SK-N-SH treated with all-trans-retinoic acid at 6 μM for 48 hours (cell line): Measurements from ENCODE around the gene RDH11.

Experiments
- ATAC-seq: fragments of 200-7000 bp; cut with Tn5 transposase; 3 replicates; pipeline ENCODE4 v1.9.1; 2020; ENCODE audit warnings: mild to moderate bottlenecking, moderate library complexity
- ARNTL ChIP-seq: fragments of 450-650 bp; formaldehyde crosslinking; IDR thresholded peaks from 2 replicates; pipeline ENCODE4 v1.5.0; 2020; ENCODE audit warnings: low read depth, mild to moderate bottlenecking, moderate library complexity, borderline replicate concordance
- BACH2 ChIP-seq: fragments of 250-450 bp; sonication (Bioruptor Pico); IDR thresholded peaks from 2 replicates; pipeline ENCODE4 v1.9.0; 2021; ENCODE audit warnings: mild to moderate bottlenecking, borderline replicate concordance
- CREB5 ChIP-seq: fragments of 250-450 bp; sonication (Bioruptor Pico); IDR thresholded peaks from 2 replicates; pipeline ENCODE4 v1.5.1; 2020; ENCODE audit warnings: low read depth, mild to moderate bottlenecking, moderate library complexity
- CSDC2 ChIP-seq: fragments of 250-450 bp; sonication (Bioruptor Pico); IDR thresholded peaks from 2 replicates; pipeline ENCODE4 v1.5.0; 2020; ENCODE audit warnings: mild to moderate bottlenecking, moderate library complexity
- ESRRG ChIP-seq: fragments of 250-450 bp; sonication (Bioruptor Pico); IDR thresholded peaks from 2 replicates; pipeline ENCODE4 v1.6.1; 2021; ENCODE audit warnings: mild to moderate bottlenecking
- GLIS3 ChIP-seq: fragments of 250-450 bp; sonication (Bioruptor Pico); IDR thresholded peaks from 2 replicates; pipeline ENCODE4 v1.5.0; 2020; ENCODE audit warnings: mild to moderate bottlenecking, moderate library complexity
- ISL1 ChIP-seq: fragments of 250-450 bp; sonication (Bioruptor Pico); IDR thresholded peaks from 2 replicates; pipeline ENCODE4 v2.1.2; 2022; ENCODE audit warnings: mild to moderate bottlenecking, moderate library complexity
- OSR1 ChIP-seq: fragments of 250-450 bp; sonication (Bioruptor Pico); IDR thresholded peaks from 2 replicates; pipeline ENCODE4 v1.8.0; 2022; ENCODE audit warnings: moderate library complexity, mild to moderate bottlenecking, inconsistent platforms
- PPARA ChIP-seq: fragments of 250-450 bp; sonication (Bioruptor Pico); IDR thresholded peaks from 2 replicates; pipeline ENCODE4 v1.5.0; 2020; ENCODE audit warnings: mild to moderate bottlenecking, borderline replicate concordance
- TCF4 ChIP-seq: fragments of 250-450 bp; sonication (Bioruptor Pico); IDR thresholded peaks from 2 replicates; pipeline ENCODE4 v1.8.0; 2021; ENCODE audit warnings: mild to moderate bottlenecking, moderate library complexity, borderline replicate concordance
- TOX ChIP-seq: fragments of 250-450 bp; sonication (Bioruptor Pico); IDR thresholded peaks from 2 replicates; pipeline ENCODE4 v1.8.0; 2021; ENCODE audit warnings: mild to moderate bottlenecking, moderate library complexity, borderline replicate concordance
- TSHZ2 ChIP-seq: fragments of 250-450 bp; sonication (Bioruptor Pico); IDR thresholded peaks from 2 replicates; pipeline ENCODE4 v1.5.0; 2020; ENCODE audit warnings: mild to moderate bottlenecking, moderate library complexity
- ZC3H10 ChIP-seq: fragments of 250-450 bp; sonication (Bioruptor Pico); IDR thresholded peaks from 2 replicates; pipeline ENCODE4 v1.5.1; 2021; ENCODE audit warnings: mild to moderate bottlenecking, moderate library complexity
- ZFP3 ChIP-seq: fragments of 250-450 bp; sonication (Bioruptor Pico); IDR thresholded peaks from 2 replicates; pipeline ENCODE4 v1.5.0; 2020; ENCODE audit warnings: mild to moderate bottlenecking, moderate library complexity
- ZFP30 ChIP-seq: fragments of 450-650 bp; formaldehyde crosslinking; IDR thresholded peaks from 2 replicates; pipeline ENCODE4 v1.5.0; 2022; ENCODE audit warnings: mild to moderate bottlenecking, moderate library complexity
- ZNF565 ChIP-seq: fragments of 450-650 bp; formaldehyde crosslinking; conservative IDR thresholded peaks from 2 replicates; pipeline ENCODE4 v1.5.0; 2020; ENCODE audit warnings: low read depth, mild to moderate bottlenecking, moderate library complexity
- ZNF70 ChIP-seq: fragments of 450-650 bp; formaldehyde crosslinking; IDR thresholded peaks from 2 replicates; pipeline ENCODE4 v1.5.0; 2020; ENCODE audit warnings: mild to moderate bottlenecking, moderate library complexity
- ZNF8 ChIP-seq: fragments of 450-650 bp; formaldehyde crosslinking; IDR thresholded peaks from 2 replicates; pipeline ENCODE4 v1.5.0; 2020; ENCODE audit warnings: mild to moderate bottlenecking, moderate library complexity
- TF ChIP-seq, protein P1 (sequence below): fragments of 250-450 bp; sonication (Bioruptor Pico); IDR thresholded peaks from 2 replicates; pipeline ENCODE4 v1.5.1; 2021; ENCODE audit warnings: mild to moderate bottlenecking, moderate library complexity
- TF ChIP-seq, protein P2 (sequence below): fragments of 250-450 bp; sonication (Bioruptor Pico); IDR thresholded peaks from 2 replicates; pipeline ENCODE4 v1.8.0; 2021; ENCODE audit warnings: low read depth, mild to moderate bottlenecking, moderate library complexity, borderline replicate concordance

The RDH11 gene

DNA sequence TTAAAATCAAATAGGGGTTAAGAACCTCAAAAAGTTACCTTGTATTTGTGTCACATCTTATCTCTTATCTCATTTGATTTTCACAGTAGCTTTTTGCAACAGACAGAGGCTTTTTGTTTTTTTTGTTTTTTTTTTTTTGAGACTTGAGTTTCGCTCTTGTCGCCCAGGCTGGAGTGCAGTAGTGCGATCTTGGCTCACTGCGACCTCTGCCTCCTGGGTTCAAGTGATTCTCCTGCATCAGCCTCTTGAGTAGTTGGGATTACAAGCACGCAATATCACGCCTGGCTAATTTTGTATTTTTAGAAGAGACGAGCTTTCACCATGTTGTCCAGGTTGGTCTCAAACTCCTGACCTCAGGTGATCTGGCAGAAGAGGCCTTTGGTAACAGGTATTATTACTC is 31.8 kb upstream of the RDH11 start:
- ATAC-seq, result no peak
- no peak for TF ChIP-seq OSR1 (CRISPR knock-in tag)
- no peak for TF ChIP-seq CSDC2
- no peak for TF ChIP-seq ZFP3 (CRISPR knock-in tag)
- TF ChIP-seq, protein P1, sequence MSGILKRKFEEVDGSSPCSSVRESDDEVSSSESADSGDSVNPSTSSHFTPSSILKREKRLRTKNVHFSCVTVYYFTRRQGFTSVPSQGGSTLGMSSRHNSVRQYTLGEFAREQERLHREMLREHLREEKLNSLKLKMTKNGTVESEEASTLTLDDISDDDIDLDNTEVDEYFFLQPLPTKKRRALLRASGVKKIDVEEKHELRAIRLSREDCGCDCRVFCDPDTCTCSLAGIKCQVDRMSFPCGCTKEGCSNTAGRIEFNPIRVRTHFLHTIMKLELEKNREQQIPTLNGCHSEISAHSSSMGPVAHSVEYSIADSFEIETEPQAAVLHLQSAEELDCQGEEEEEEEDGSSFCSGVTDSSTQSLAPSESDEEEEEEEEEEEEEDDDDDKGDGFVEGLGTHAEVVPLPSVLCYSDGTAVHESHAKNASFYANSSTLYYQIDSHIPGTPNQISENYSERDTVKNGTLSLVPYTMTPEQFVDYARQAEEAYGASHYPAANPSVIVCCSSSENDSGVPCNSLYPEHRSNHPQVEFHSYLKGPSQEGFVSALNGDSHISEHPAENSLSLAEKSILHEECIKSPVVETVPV (CRISPR knock-in tag), result no peak
- TF ChIP-seq TSHZ2 (CRISPR knock-in tag), result no peak
- TF ChIP-seq ZFP30 (CRISPR knock-in tag), result no peak
- no peak for TF ChIP-seq ESRRG
- no peak for TF ChIP-seq TCF4
- no peak for TF ChIP-seq ZNF565 (CRISPR knock-in tag)
- no peak for TF ChIP-seq TOX (CRISPR knock-in tag)
- TF ChIP-seq ZNF8 (CRISPR knock-in tag), result no peak
- no peak for TF ChIP-seq ZNF70 (CRISPR knock-in tag)
- TF ChIP-seq PPARA, result no peak
- no peak for TF ChIP-seq ISL1 (CRISPR knock-in tag)
- no peak for TF ChIP-seq ZC3H10 (CRISPR knock-in tag)
- no peak for TF ChIP-seq GLIS3 (CRISPR knock-in tag)
- TF ChIP-seq, protein P2, sequence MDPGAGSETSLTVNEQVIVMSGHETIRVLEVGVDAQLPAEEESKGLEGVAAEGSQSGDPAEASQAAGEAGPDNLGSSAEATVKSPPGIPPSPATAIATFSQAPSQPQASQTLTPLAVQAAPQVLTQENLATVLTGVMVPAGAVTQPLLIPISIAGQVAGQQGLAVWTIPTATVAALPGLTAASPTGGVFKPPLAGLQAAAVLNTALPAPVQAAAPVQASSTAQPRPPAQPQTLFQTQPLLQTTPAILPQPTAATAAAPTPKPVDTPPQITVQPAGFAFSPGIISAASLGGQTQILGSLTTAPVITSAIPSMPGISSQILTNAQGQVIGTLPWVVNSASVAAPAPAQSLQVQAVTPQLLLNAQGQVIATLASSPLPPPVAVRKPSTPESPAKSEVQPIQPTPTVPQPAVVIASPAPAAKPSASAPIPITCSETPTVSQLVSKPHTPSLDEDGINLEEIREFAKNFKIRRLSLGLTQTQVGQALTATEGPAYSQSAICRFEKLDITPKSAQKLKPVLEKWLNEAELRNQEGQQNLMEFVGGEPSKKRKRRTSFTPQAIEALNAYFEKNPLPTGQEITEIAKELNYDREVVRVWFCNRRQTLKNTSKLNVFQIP, result no peak
- no peak for TF ChIP-seq CREB5 (CRISPR knock-in tag)
- no peak for TF ChIP-seq BACH2 (CRISPR knock-in tag)

DNA sequence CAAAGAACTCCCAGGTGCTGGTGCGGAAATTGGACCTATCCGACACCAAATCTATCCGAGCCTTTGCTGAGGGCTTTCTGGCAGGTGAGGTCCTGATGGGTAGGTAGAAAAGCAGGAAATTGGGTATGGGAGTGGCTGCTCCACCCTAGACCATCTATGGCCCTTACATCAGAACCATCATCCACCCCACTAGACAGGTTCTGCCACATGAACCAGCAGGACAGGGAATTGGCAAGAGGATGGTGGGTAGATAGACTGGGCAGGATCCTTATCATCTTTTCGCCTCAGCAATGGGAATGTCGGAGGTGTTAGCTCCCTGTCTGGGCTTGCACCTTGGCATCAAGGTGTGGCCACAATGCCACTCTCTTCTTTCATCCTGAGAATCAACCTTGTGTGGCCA is 29.6 kb upstream of the RDH11 start:
- TF ChIP-seq GLIS3 (CRISPR knock-in tag), result no peak
- no peak for TF ChIP-seq PPARA
- TF ChIP-seq BACH2 (CRISPR knock-in tag), result no peak
- no peak for TF ChIP-seq ZFP3 (CRISPR knock-in tag)
- no peak for TF ChIP-seq ZC3H10 (CRISPR knock-in tag)
- TF ChIP-seq ISL1 (CRISPR knock-in tag), result no peak
- TF ChIP-seq ARNTL (CRISPR knock-in tag), result no peak
- TF ChIP-seq ZFP30 (CRISPR knock-in tag), result no peak
- TF ChIP-seq, protein P2, result no peak
- TF ChIP-seq TCF4, result no peak
- no peak for TF ChIP-seq ZNF8 (CRISPR knock-in tag)
- TF ChIP-seq ESRRG, result no peak
- no peak for TF ChIP-seq TOX (CRISPR knock-in tag)
- no peak for TF ChIP-seq CSDC2
- TF ChIP-seq TSHZ2 (CRISPR knock-in tag), result no peak
- TF ChIP-seq, protein P1 (CRISPR knock-in tag), result no peak
- no peak for TF ChIP-seq OSR1 (CRISPR knock-in tag)
- no peak for ATAC-seq
